WERI-Rb-1 (cell line): ENCODE data around the gene VAT1L.

Source experiments
- DNase-seq: peaks from one replicate; pipeline ENCODE4 v3.0.0-alpha.2; 2020
- H3K27ac ChIP-seq: fragments of 250-450 bp; sonication (Bioruptor Pico); 2 replicates; pipeline ENCODE4 v1.5.1; 2020; ENCODE audit warnings: mild to moderate bottlenecking, moderate library complexity
- H3K27me3 ChIP-seq: fragments of 250-450 bp; sonication (Bioruptor Pico); 2 replicates; pipeline ENCODE4 v1.5.1; 2021; ENCODE audit warnings: mild to moderate bottlenecking, low read depth, moderate library complexity; ENCODE audit not compliant: insufficient read depth, severe bottlenecking
- H3K36me3 ChIP-seq: fragments of 250-450 bp; sonication (Bioruptor Pico); 2 replicates; pipeline ENCODE4 v1.5.1; 2020; ENCODE audit warnings: mild to moderate bottlenecking, moderate library complexity
- H3K4me3 ChIP-seq: 2 replicates; pipeline ENCODE4 v1.5.1; 2011; ENCODE audit warnings: low read depth, mild to moderate bottlenecking, control low read depth, low read length
- H3K9me3 ChIP-seq: fragments of 250-450 bp; sonication (Bioruptor Pico); 2 replicates; pipeline ENCODE4 v1.5.1; 2021; ENCODE audit warnings: mild to moderate bottlenecking, moderate library complexity; ENCODE audit not compliant: severe bottlenecking
- TF ChIP-seq, protein P1 (sequence below): IDR thresholded peaks from 2 replicates; pipeline ENCODE4 v1.5.1; 2011; ENCODE audit warnings: low read depth, mild to moderate bottlenecking, control low read depth, inconsistent platforms, low read length

The VAT1L gene

DNA sequence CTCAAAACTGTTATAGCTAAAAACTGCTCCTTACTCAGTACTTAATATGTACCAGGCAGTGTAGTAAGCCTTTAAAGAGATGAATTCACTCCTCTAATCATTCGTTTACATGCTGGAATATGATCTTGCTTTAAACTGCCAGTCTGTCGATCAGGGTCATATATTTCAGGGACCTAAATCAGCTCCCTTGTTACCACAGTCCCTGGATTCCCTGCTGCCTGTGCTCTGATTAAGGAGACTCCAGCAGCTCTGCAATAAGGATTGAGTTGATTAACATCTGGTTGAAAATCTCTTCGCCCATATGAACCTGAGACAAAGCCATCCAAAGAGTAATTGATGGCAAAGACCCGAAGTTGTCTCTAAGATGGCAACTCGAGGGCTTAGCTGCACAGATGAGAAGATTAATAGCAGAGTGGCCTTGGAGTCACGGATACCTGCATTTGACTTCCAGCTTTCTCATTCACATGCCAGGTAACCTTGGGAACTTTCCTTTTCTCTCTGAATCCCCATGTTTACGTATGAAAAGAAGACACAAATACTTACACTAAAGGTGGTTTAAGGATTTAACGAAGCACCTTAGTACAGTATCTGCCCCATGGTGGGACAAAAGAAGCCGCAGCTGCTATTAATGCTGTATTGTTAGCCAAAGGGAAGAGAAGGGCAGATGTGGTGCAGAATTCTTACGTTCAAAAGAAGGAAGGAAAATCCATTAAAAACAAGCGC is 68.2 kb downstream of the VAT1L start:
- H3K27ac ChIP-seq = no peak overlapping the region

DNA sequence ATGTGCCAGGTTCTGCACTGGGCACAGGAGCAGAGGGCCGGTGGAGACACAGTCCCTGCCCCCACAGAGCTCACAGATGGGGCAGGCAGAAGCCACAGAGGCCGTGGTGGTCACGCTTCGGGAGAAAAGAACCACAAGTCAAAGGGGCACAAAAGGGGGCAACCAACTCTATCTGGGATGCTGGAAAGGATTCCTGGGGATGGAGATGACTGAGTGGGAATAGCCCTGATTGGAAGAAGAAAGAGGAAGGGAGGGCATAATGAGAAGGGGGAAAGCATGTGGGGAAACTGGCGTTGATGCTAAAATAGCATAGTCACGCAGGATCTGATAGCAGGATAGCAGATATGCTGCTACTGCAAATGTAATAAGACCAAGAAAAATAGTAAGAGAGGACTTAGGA is 69.7 kb downstream of the VAT1L start:
- TF ChIP-seq, protein P1, sequence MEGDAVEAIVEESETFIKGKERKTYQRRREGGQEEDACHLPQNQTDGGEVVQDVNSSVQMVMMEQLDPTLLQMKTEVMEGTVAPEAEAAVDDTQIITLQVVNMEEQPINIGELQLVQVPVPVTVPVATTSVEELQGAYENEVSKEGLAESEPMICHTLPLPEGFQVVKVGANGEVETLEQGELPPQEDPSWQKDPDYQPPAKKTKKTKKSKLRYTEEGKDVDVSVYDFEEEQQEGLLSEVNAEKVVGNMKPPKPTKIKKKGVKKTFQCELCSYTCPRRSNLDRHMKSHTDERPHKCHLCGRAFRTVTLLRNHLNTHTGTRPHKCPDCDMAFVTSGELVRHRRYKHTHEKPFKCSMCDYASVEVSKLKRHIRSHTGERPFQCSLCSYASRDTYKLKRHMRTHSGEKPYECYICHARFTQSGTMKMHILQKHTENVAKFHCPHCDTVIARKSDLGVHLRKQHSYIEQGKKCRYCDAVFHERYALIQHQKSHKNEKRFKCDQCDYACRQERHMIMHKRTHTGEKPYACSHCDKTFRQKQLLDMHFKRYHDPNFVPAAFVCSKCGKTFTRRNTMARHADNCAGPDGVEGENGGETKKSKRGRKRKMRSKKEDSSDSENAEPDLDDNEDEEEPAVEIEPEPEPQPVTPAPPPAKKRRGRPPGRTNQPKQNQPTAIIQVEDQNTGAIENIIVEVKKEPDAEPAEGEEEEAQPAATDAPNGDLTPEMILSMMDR = no peak
- DNase-seq = no peak
- Histone ChIP-seq H3K36me3 (no peaks in the 10 kb centered on the region), H3K4me3 (no peak overlapping the region), H3K27me3 (no peaks in the 10 kb centered on the region), H3K9me3 (no peaks in the 10 kb centered on the region), H3K27ac (no peak overlapping the region)

More for the DNA sequence above, 68.2 kb downstream of the VAT1L start:
- TF ChIP-seq, protein P1 = no peak
- DNase-seq = peak; percentile 61
- no peaks in the 10 kb centered on the region for H3K36me3 ChIP-seq
- H3K9me3 ChIP-seq = no peaks in the 10 kb centered on the region
- no peaks in the 10 kb centered on the region for H3K27me3 ChIP-seq
- no peak overlapping the region for H3K4me3 ChIP-seq

DNA sequence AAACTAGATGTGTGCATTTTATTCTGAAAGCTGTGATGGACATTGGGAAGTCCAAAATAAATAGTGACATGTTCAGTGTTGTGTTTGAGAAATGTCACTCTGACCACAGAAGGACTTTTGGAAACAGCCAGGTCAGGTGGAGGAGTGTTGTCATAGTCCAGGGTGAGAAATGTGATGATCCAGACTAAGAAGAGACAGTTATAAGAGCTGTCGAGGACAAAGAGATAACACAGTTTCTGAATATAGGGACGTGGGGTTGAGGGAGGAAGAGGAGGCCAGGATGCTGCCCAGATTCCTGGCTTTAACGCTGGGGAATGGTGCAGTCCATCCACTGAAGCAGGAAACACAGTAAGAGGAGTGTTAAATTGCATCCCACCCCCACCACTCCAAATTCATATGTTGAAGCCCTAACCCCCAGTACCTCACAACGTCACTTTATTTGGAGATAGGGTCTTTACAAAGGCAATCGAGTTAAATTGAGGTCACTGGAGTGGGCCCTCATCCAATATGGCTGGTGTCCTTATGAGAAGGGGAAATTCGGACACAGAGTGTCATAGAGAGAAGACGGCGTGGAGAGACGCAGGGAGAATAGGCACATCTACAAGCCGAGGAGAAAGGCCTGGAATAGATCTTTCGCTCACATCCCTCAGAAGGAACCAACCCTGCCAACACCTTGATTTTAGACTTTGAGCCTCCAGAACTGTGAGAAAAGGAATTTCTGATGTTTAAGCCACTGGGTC is 71.3 kb downstream of the VAT1L start:
- no peaks in the 10 kb centered on the region for H3K27me3 ChIP-seq

DNA sequence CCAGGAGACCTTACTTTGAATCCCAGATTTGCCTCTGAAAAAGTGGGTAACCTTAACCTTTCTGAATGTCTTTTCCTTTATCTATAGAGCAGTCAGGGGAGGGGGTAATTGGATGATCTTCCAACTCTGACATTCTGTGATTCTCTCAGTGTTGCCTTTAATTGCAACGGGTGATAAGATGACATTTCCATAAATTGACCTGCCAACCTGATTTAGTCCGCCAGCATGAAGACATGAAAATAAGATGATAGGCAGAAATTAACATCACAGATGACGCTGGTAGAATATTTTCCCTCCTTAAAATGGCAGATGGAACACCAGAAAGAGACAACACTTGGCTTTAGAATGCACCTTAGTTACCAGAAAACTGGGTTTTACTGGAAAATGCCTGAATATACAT is 72.6 kb downstream of the VAT1L start:
- DNase-seq = no peak
- Histone ChIP-seq H3K36me3 (no peaks in the 10 kb centered on the region), H3K4me3 (no peak overlapping the region), H3K9me3 (no peaks in the 10 kb centered on the region), H3K27me3 (no peaks in the 10 kb centered on the region), H3K27ac (no peak overlapping the region)
- TF ChIP-seq, protein P1 = no peak

More for the DNA sequence above, 71.3 kb downstream of the VAT1L start:
- Histone ChIP-seq H3K9me3 (no peaks in the 10 kb centered on the region), H3K36me3 (no peaks in the 10 kb centered on the region), H3K4me3 (no peak overlapping the region), H3K27ac (no peak overlapping the region)
- TF ChIP-seq, protein P1 = no peak
- no peak for DNase-seq

DNA sequence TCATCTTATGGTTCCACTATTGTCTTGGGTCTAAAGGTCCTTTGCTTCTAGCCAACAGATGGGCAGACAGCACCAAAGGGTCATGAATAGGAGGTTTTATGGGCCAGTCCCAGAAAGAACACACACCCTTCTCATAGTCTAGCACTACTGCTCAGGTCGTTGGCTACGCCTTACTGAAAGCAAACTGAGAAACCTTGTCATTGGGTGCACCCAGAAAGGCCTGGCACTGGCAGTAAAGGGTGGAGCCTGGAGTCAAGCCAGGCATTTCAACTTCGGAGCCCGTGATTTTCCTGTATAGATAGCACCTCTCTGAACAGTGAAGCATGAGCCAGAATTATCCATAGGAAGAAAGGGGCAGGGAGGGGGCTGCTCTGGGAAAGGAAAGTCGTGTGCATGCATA is 74.9 kb downstream of the VAT1L start:
- no peaks in the 10 kb centered on the region for H3K9me3 ChIP-seq
- H3K27ac ChIP-seq = no peak overlapping the region
- H3K27me3 ChIP-seq = no peaks in the 10 kb centered on the region
- no peak for DNase-seq
- TF ChIP-seq, protein P1 = no peak
- no peaks in the 10 kb centered on the region for H3K36me3 ChIP-seq
- no peak overlapping the region for H3K4me3 ChIP-seq
